22Rv1 (cell line): ENCODE measurements around the gene CLEC16A.

Source experiments
- H3K27ac ChIP-seq: fragments of 450-650 bp; 2 replicates; pipeline ENCODE4 v1.5.1; 2017
- ZFX ChIP-seq: fragments of 450-650 bp; IDR thresholded peaks from 2 replicates; pipeline ENCODE4 v1.6.1; 2017; ENCODE audit warnings: antibody characterized with exemption, borderline replicate concordance
- TF ChIP-seq, protein P1 (sequence below): fragments of 450-650 bp; IDR thresholded peaks from 2 replicates; pipeline ENCODE4 v1.5.1; 2017; ENCODE audit warnings: mild to moderate bottlenecking

Gene CLEC16A

DNA sequence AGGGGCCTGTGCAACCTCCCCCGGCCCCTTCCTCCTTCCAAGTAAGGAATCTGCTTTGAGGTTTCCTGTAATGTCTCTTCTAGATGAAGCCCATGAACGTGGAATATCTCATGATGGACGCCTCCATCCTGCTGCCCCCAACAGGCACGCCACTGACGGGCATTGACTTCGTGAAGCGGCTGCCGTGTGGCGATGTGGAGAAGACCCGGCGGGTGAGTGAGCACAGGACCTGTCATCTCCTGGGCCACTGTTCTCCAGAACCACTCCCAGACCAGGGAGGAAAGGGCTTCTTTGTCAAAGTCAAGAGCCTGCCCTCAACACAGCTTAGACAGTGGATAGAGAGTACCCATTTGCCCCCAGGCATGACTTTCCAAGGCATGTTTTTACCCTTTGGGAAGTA lies 107.1 kb downstream of the CLEC16A start:
- no peak overlapping the region for H3K27ac ChIP-seq
- TF ChIP-seq ZFX = no peak
- TF ChIP-seq, protein P1, sequence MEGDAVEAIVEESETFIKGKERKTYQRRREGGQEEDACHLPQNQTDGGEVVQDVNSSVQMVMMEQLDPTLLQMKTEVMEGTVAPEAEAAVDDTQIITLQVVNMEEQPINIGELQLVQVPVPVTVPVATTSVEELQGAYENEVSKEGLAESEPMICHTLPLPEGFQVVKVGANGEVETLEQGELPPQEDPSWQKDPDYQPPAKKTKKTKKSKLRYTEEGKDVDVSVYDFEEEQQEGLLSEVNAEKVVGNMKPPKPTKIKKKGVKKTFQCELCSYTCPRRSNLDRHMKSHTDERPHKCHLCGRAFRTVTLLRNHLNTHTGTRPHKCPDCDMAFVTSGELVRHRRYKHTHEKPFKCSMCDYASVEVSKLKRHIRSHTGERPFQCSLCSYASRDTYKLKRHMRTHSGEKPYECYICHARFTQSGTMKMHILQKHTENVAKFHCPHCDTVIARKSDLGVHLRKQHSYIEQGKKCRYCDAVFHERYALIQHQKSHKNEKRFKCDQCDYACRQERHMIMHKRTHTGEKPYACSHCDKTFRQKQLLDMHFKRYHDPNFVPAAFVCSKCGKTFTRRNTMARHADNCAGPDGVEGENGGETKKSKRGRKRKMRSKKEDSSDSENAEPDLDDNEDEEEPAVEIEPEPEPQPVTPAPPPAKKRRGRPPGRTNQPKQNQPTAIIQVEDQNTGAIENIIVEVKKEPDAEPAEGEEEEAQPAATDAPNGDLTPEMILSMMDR = no peak

DNA sequence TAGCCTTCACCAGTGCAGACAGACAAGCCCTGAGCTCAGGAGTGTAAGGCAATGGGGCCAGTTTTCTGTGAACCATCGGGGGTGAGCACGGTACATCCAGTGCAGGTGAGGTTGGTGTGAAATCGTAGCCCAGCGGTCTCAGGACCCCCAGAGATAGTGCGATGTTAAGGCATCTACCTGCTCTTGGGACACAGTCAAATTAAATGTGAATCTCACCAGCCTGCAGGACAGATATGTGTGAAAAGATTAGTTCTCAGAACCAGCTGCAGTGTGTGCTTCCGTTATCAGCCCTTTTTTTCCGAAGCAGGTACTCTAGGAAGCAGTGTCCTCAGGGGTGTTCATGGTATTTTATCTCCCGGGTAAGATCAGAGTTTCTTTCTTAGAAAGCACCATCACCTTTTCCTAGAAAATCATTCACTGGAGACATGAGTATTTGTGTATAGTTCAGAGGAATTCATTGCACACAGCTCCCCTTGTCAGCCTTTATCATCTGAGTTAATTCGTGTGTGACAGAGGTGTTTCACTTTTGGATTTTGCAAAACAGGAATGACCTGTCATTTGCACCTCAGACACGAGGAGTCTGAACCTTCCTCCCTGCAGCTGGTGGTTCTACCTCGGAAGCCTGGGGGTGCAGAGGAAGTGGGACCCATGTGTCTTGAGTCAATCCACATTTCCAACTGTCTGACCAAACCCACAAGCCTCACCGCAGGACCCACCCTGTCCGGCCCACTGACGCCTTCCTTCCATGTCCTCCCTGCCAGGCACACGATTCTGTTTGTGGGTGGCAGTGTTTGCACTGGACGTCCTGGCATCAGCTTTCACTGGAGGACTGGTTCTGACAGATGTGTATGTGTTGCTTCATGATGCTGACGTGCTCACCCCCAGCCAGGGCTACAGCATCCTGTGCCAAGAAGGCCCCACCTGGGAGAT lies 107.8 kb downstream of the CLEC16A start:
- H3K27ac ChIP-seq = no peak overlapping the region
- no peak for TF ChIP-seq ZFX
- TF ChIP-seq, protein P1 = no peak

DNA sequence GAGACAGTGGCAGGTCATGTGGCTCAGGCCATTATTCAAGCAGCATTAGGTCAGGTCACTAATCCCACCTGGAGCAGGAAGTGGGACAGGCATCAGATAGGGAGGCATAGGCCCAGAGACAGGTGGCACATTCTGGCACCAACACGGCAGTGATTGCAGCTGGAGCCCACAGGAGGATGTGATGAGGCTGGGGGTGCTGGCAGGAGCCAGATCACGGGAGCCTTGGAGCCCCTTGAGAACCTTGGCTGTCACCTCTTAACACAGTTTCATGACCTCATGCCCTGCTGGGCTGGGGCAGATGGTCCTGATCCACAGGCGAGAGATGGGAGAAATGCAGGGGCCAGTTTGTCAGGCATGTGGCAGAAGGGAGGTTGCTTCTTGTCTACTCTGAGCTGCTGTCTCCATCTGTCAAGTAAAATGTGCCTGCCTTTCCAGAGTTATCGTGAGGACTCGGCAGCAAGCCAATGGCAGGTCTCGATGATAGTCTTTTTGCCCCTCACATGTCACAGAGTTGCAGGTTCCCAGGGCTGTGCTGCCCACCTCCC lies 109.6 kb downstream of the CLEC16A start:
- TF ChIP-seq ZFX = no peak
- TF ChIP-seq, protein P1 = no peak
- H3K27ac ChIP-seq = no peak overlapping the region

DNA sequence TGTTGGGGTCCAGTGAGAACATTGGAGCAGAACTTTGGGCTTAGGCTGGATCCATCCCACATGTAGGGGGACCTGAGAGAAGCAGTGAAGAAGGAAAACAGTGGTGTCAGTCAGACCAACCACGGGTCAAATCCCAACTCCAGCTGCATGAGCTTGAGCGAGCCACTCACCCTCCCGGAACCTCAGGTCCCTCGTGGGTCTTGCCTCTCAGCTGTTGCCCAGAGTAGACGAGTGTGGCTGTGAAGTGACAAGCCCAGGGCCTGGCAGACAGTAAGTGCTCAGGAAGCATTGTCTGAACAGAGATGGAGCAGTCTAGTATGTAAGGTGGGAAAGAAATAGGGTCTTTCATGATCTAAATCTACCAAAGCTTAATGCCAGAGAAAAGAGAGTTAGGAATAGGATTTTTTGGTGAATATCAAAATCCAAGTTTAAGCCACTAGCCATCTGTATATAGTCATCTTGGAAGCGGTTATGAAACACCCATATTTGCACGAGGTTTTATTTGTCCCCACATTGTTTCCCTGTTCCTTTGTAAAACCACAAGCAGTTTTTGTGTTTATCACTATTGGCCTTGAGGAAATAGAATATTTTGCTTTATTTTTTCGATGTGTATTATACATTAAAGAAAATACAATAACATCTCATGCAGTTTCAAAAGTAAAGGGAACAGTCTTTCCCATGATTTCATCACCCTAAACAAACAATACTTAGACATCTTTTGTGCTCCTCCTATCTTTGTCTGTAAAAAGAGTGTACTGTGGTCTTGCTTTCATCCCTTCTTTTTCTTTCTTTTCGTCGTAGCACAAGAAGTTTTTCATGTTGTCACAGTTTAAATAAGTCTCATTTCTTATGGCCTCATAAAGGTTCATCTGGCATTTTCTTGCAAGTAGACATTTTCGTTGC lies 112.0 kb downstream of the CLEC16A start:
- no peak overlapping the region for H3K27ac ChIP-seq
- no peak for TF ChIP-seq ZFX
- TF ChIP-seq, protein P1 = no peak

DNA sequence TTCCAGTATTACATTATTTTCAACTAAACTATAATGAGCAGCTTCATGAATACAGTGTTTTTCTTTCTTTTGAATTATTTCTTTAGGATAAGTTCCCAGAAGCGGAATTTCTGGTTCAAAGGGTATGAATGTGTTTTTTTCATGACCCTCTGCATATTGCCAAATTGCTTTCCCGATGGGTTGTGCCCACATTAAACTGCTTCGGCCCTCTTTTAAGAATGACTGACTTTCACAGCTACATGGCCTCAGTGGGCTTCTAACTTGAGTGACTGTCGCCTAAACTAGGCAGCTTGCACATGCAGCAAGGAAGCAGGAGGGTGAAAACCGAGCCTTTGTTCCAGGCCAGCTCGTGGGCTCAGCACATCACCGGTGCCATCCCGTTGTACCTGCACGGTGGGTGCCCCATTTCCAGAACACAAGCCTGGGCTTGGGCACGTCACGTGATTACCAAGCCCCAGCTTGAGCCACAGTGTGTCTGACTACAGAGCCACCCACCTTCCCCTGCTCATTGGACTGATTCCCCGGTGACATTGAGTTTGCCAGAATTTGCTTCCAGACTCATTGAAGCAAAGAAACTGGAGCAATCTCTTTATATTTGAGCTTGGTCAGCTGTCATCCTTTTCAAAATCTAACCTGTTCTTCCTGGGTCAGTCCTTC lies 112.8 kb downstream of the CLEC16A start:
- H3K27ac ChIP-seq = no peak overlapping the region
- TF ChIP-seq, protein P1 = no peak
- no peak for TF ChIP-seq ZFX

DNA sequence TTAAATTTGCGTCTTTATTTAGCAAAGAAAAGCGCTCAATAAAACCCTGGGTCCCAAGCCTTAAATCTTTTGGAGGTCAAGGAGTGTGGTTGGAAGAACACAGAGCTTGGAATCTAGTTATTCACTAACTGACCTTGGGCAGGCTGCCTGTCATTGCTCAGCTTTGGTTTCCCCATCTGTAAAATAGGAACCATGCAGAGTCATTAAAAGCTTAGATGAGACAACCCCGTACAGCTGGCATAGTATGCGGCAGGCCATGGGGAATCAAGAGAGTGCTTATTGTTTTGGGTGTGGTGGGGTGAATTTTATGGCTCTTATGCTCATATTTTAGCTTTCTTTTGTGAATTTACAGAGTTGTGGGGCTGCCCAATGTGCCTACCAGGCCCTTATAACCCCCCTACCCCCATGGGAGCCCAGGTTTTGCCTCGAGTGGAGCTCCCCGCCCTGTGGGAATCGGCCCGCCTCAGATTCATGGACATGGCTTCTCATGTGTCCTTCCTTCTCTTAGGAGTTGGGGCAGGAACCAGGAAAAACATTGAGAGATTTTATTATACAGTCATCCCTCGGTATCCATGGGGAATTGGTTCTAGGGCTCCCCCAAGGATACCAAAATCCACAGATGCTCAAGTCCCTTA lies 113.5 kb downstream of the CLEC16A start:
- no peak for TF ChIP-seq ZFX
- TF ChIP-seq, protein P1 = no peak
- no peak overlapping the region for H3K27ac ChIP-seq
